ENCODE measurements around the gene LAMA2. TPM values are rescaled to one million over a fixed set of nuclear protein-coding genes. Genes with fewer than 3 reads are reported as not detected.

Gene LAMA2
- total and polyA plus RNA-seq, 5 donors from 2014 or later: 0.06 to 0.47 (median 0.09) TPM

DNA sequence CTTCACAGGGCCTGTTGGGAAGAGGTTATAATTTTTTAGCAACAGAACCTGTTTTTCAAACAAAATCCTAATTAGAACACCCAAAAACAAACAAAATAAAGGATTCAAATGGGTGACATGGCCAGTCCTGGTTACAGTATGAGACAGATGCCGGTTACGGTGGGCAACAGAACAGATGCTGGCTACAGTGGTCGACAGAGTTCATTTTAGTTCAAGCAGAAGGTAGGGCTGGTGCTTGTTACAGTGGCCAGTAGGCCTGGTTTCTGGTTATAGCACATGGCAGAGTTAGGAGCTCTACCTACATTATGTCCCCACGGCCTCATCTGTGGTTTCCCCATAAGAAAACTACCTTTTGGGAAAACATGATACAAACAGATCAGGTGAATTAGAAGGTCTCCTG, 327.7 kb downstream of the LAMA2 start:
- DNase-seq: no peak
- H3K36me3 ChIP-seq (ENCODE audit: control insufficient read depth, insufficient read depth, low read length): no peaks in the 10 kb centered on the region

GRCh38 chr6:129211626-129212025, 328.7 kb downstream of the LAMA2 start:
- Histone ChIP-seq H3K27ac (ENCODE audit: insufficient read depth, low read length, poor library complexity, severe bottlenecking) (no peak overlapping the region), H3K36me3 (ENCODE audit: control insufficient read depth, insufficient read depth, low read length) (no peaks in the 10 kb centered on the region), H3K4me3 (ENCODE audit: low read depth, low read length) (no peak overlapping the region), H3K4me1 (ENCODE audit: control insufficient read depth, insufficient read depth, low read length, poor library complexity, severe bottlenecking) (no peaks in the 10 kb centered on the region), H3K9me3 (ENCODE audit: control insufficient read depth in 2 of 2, low read length in 2 of 2) (no peaks in the 10 kb centered on the region), H3K27me3 (ENCODE audit: control insufficient read depth, insufficient read depth, low read length) (no peaks in the 10 kb centered on the region)
- H3K27me3 Mint-ChIP-seq: peaks cover 14% of the 10 kb centered on the region
- H3K27ac Mint-ChIP-seq: no peak overlapping the region
- peaks cover 0 to 1% (median 0%) of the 10 kb centered on the region in 7 donors for H3K9me3 Mint-ChIP-seq
- no peaks in the 10 kb centered on the region for H3K36me3 Mint-ChIP-seq
- DNase-seq: no peak
- no peak overlapping the region for H3K4me3 Mint-ChIP-seq
- no peak for ATAC-seq (ENCODE audit: low read depth in 2 of 2)
- no peaks in the 10 kb centered on the region for H3K4me1 Mint-ChIP-seq

More for the DNA sequence above, 327.7 kb downstream of the LAMA2 start:
- Mint-ChIP-seq H3K27me3 (peaks cover 14% of the 10 kb centered on the region), H3K4me3 (no peak overlapping the region), H3K36me3 (no peaks in the 10 kb centered on the region), H3K9me3 (peaks cover 0 to 1% (median 0%) of the 10 kb centered on the region in 7 donors), H3K27ac (no peak overlapping the region), H3K4me1 (no peaks in the 10 kb centered on the region)
- Histone ChIP-seq H3K4me3 (ENCODE audit: low read depth, low read length) (no peak overlapping the region), H3K27me3 (ENCODE audit: control insufficient read depth, insufficient read depth, low read length) (no peaks in the 10 kb centered on the region), H3K27ac (ENCODE audit: insufficient read depth, low read length, poor library complexity, severe bottlenecking) (no peak overlapping the region), H3K4me1 (ENCODE audit: control insufficient read depth, insufficient read depth, low read length, poor library complexity, severe bottlenecking) (no peaks in the 10 kb centered on the region), H3K9me3 (ENCODE audit: control insufficient read depth in 2 of 2, low read length in 2 of 2) (no peaks in the 10 kb centered on the region)
- no peak for ATAC-seq (ENCODE audit: low read depth in 2 of 2)

GRCh38 chr6:129212081-129212480, 329.1 kb downstream of the LAMA2 start:
- Mint-ChIP-seq H3K27ac (no peak overlapping the region), H3K4me1 (no peaks in the 10 kb centered on the region), H3K4me3 (no peak overlapping the region), H3K9me3 (peaks cover 0 to 1% (median 0%) of the 10 kb centered on the region in 7 donors), H3K27me3 (peaks cover 14% of the 10 kb centered on the region), H3K36me3 (no peaks in the 10 kb centered on the region)
- DNase-seq: no peak
- H3K9me3 ChIP-seq (ENCODE audit: control insufficient read depth in 2 of 2, low read length in 2 of 2): no peaks in the 10 kb centered on the region
- H3K27me3 ChIP-seq (ENCODE audit: control insufficient read depth, insufficient read depth, low read length): no peaks in the 10 kb centered on the region
- H3K27ac ChIP-seq (ENCODE audit: insufficient read depth, low read length, poor library complexity, severe bottlenecking): no peak overlapping the region
- no peaks in the 10 kb centered on the region for H3K4me1 ChIP-seq (ENCODE audit: control insufficient read depth, insufficient read depth, low read length, poor library complexity, severe bottlenecking)
- ATAC-seq (ENCODE audit: low read depth in 2 of 2): no peak
- no peak overlapping the region for H3K4me3 ChIP-seq (ENCODE audit: low read depth, low read length)
- H3K36me3 ChIP-seq (ENCODE audit: control insufficient read depth, insufficient read depth, low read length): no peaks in the 10 kb centered on the region

GRCh38 chr6:129215246-129215645, 332.3 kb downstream of the LAMA2 start:
- Mint-ChIP-seq H3K27ac (no peak overlapping the region), H3K36me3 (no peaks in the 10 kb centered on the region), H3K4me1 (no peaks in the 10 kb centered on the region), H3K4me3 (no peak overlapping the region), H3K27me3 (peaks cover 14% of the 10 kb centered on the region), H3K9me3 (no peaks in the 10 kb centered on the region)
- DNase-seq: no peak
- Histone ChIP-seq H3K4me1 (ENCODE audit: control insufficient read depth, insufficient read depth, low read length, poor library complexity, severe bottlenecking) (no peaks in the 10 kb centered on the region), H3K27me3 (ENCODE audit: control insufficient read depth, insufficient read depth, low read length) (no peaks in the 10 kb centered on the region), H3K4me3 (ENCODE audit: low read depth, low read length) (no peak overlapping the region), H3K27ac (ENCODE audit: insufficient read depth, low read length, poor library complexity, severe bottlenecking) (no peak overlapping the region), H3K36me3 (ENCODE audit: control insufficient read depth, insufficient read depth, low read length) (no peaks in the 10 kb centered on the region), H3K9me3 (ENCODE audit: control insufficient read depth in 2 of 2, low read length in 2 of 2) (no peaks in the 10 kb centered on the region)
- no peak for ATAC-seq (ENCODE audit: low read depth in 2 of 2)

DNA sequence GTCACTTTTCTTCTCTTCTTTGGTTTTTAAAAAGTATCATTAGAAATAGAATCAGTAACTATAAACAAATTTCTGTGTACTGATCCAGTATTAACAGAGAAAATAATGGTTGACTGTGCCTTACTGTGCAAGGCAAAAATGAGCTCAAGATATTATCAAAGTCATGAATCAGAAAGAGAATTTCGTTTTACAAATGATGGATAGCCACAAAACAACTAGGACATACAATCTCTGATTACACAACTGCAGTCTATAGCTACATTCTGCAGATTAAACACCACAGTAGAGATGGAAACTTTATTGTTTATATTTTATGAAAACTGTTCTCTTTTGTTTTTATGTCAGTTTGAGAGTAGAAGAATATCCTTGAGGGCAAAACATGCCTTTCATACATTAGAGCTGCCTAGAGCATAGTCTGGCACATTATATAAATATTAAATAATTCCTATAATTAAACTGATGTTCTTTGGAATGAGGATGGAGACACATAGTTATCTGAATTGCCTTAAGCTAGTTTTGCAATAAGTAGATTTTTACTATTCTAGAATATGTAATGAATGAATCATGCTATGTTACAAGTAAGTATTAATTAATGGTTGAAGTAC, 333.1 kb downstream of the LAMA2 start:
- Histone ChIP-seq H3K9me3 (ENCODE audit: control insufficient read depth in 2 of 2, low read length in 2 of 2) (no peaks in the 10 kb centered on the region), H3K4me3 (ENCODE audit: low read depth, low read length) (no peak overlapping the region), H3K27ac (ENCODE audit: insufficient read depth, low read length, poor library complexity, severe bottlenecking) (no peak overlapping the region), H3K27me3 (ENCODE audit: control insufficient read depth, insufficient read depth, low read length) (no peaks in the 10 kb centered on the region), H3K4me1 (ENCODE audit: control insufficient read depth, insufficient read depth, low read length, poor library complexity, severe bottlenecking) (no peaks in the 10 kb centered on the region), H3K36me3 (ENCODE audit: control insufficient read depth, insufficient read depth, low read length) (no peaks in the 10 kb centered on the region)
- Mint-ChIP-seq H3K27ac (no peak overlapping the region), H3K4me3 (no peak overlapping the region), H3K4me1 (no peaks in the 10 kb centered on the region), H3K9me3 (no peaks in the 10 kb centered on the region), H3K27me3 (peaks cover 12% of the 10 kb centered on the region), H3K36me3 (no peaks in the 10 kb centered on the region)
- DNase-seq: no peak
- ATAC-seq (ENCODE audit: low read depth in 2 of 2): no peak

DNA sequence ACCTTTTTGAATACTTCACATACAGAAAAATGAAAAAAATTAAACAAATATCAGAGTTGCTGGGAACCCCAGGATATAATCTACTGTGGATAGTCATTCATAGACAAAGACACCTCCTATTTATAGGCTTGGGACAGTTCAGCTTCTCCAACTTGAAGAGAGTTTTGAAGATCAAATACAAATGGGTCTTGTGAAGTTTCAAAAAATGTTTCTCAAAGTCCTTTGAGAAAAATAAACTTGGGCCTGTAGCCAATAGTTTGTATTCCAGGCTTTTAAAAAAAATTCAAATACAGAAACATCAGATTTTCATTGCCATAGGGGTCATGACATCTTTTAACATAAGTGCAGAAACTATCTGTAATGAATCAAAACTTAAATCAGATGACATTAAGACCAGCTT, 334.8 kb downstream of the LAMA2 start:
- no peak overlapping the region for H3K27ac ChIP-seq (ENCODE audit: insufficient read depth, low read length, poor library complexity, severe bottlenecking)
- Mint-ChIP-seq H3K4me3 (no peak overlapping the region), H3K4me1 (no peaks in the 10 kb centered on the region), H3K27ac (no peak overlapping the region), H3K36me3 (no peaks in the 10 kb centered on the region), H3K27me3 (peaks cover 7% of the 10 kb centered on the region), H3K9me3 (peaks cover 0 to 3% (median 0%) of the 10 kb centered on the region in 7 donors)
- DNase-seq (no peak), ATAC-seq (ENCODE audit: low read depth in 2 of 2) (no peak)
- H3K4me3 ChIP-seq (ENCODE audit: low read depth, low read length): no peak overlapping the region
- H3K36me3 ChIP-seq (ENCODE audit: control insufficient read depth, insufficient read depth, low read length): no peaks in the 10 kb centered on the region
- H3K9me3 ChIP-seq (ENCODE audit: control insufficient read depth in 2 of 2, low read length in 2 of 2): no peaks in the 10 kb centered on the region
- no peaks in the 10 kb centered on the region for H3K27me3 ChIP-seq (ENCODE audit: control insufficient read depth, insufficient read depth, low read length)
- no peaks in the 10 kb centered on the region for H3K4me1 ChIP-seq (ENCODE audit: control insufficient read depth, insufficient read depth, low read length, poor library complexity, severe bottlenecking)

GRCh38 chr6:129233458-129234134, 350.7 kb downstream of the LAMA2 start:
- Histone ChIP-seq H3K4me1 (ENCODE audit: control insufficient read depth, insufficient read depth, low read length, poor library complexity, severe bottlenecking) (no peaks in the 10 kb centered on the region), H3K4me3 (ENCODE audit: low read depth, low read length) (no peak overlapping the region), H3K27me3 (ENCODE audit: control insufficient read depth, insufficient read depth, low read length) (peaks cover 2% of the 10 kb centered on the region), H3K9me3 (ENCODE audit: control insufficient read depth in 2 of 2, low read length in 2 of 2) (no peaks in the 10 kb centered on the region), H3K36me3 (ENCODE audit: control insufficient read depth, insufficient read depth, low read length) (no peaks in the 10 kb centered on the region), H3K27ac (ENCODE audit: insufficient read depth, low read length, poor library complexity, severe bottlenecking) (no peak overlapping the region)
- no peaks in the 10 kb centered on the region for H3K36me3 Mint-ChIP-seq
- ATAC-seq (ENCODE audit: low read depth in 2 of 2): no peak
- peaks cover 0 to 3% (median 0%) of the 10 kb centered on the region in 7 donors for H3K9me3 Mint-ChIP-seq
- peaks cover 10% of the 10 kb centered on the region for H3K27me3 Mint-ChIP-seq
- no peak for DNase-seq
- no peak overlapping the region for H3K4me3 Mint-ChIP-seq
- H3K27ac Mint-ChIP-seq: no peak overlapping the region
- no peaks in the 10 kb centered on the region for H3K4me1 Mint-ChIP-seq
